ENCODE measurements around the gene AKT1S1. TPM values are rescaled to one million over a fixed set of nuclear protein-coding genes. Genes with fewer than 3 reads are reported as not detected.

The AKT1S1 gene
- total RNA-seq, 2 experiments from 2014 or later = 15.1 to 15.8 TPM

- Mint-ChIP-seq H3K27me3 (no peaks in the 10 kb centered on the region), H3K36me3 (ENCODE audit: low read depth) (peaks cover 33% of the 10 kb centered on the region), H3K27ac (no peak overlapping the region), H3K9me3 (no peaks in the 10 kb centered on the region), H3K4me3 (no peak overlapping the region), H3K4me1 (ENCODE audit: low read depth) (peaks cover 10% of the 10 kb centered on the region)
- Histone ChIP-seq H3K27me3 (ENCODE audit: control insufficient read depth in 1 of 2, insufficient read depth in 2 of 2, low read length in 2 of 2) (no peaks in the 10 kb centered on the region), H3K36me3 (ENCODE audit: insufficient read depth, low read length) (peaks cover 54% of the 10 kb centered on the region), H3K4me1 (ENCODE audit: insufficient read depth, low read length) (peaks cover 20% of the 10 kb centered on the region), H3K4me3 (ENCODE audit: low read length) (no peak overlapping the region), H3K27ac (ENCODE audit: low read depth in 1 of 2, low read length in 2 of 2) (no peak overlapping the region), H3K9me3 (ENCODE audit: control insufficient read depth in 1 of 2, insufficient read depth in 1 of 2, low read length in 2 of 2) (peaks cover 0 to 3% of the 10 kb centered on the region in 2 experiments)
- TF ChIP-seq, protein P1, sequence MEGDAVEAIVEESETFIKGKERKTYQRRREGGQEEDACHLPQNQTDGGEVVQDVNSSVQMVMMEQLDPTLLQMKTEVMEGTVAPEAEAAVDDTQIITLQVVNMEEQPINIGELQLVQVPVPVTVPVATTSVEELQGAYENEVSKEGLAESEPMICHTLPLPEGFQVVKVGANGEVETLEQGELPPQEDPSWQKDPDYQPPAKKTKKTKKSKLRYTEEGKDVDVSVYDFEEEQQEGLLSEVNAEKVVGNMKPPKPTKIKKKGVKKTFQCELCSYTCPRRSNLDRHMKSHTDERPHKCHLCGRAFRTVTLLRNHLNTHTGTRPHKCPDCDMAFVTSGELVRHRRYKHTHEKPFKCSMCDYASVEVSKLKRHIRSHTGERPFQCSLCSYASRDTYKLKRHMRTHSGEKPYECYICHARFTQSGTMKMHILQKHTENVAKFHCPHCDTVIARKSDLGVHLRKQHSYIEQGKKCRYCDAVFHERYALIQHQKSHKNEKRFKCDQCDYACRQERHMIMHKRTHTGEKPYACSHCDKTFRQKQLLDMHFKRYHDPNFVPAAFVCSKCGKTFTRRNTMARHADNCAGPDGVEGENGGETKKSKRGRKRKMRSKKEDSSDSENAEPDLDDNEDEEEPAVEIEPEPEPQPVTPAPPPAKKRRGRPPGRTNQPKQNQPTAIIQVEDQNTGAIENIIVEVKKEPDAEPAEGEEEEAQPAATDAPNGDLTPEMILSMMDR (IDR thresholded peaks at IDR 0.05) = no peak
- intact Hi-C loops (cut with DNase I, micrococcal nuclease) = no loop called here
- DNase-seq = no peak
- ChIA-PET CTCF (no interaction called here), POLR2A (interaction anchor here (1.0 to 1.4 kb wide), 2 partner anchors 9 to 11 kb away, joined by 3 to 5 read pairs; no protein-coding TSS in a partner anchor)
- no peak for ATAC-seq (ENCODE audit: poor library complexity)
Measured at GRCh38 chr19:49857061-49857837, 19.9 kb downstream of the AKT1S1 start.

DNA sequence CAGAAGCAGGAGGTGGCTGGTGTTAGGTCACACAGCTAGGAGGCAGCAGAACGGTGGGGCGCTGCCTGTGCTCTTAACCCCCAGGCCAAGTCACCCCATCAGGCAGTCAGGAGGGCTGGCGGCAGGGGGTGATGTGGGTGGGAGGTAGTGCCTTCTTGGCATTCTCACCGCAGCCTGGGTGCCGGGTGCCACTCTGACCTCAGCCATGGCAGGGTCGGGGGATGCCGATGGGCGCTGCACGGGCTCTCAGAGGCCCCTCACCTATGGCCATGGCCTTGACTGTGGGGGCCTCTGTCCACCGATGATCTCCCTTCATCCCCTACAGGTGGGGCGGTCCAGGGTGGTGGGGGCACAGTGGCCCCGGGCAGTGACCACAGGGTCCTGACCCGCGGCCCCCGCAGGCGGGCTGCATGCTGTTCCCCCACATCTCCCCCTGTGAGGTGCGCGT lies 20.6 kb downstream of the AKT1S1 start:
- Histone ChIP-seq H3K9me3 (ENCODE audit: control insufficient read depth in 1 of 2, insufficient read depth in 1 of 2, low read length in 2 of 2) (peaks cover 0 to 3% of the 10 kb centered on the region in 2 experiments), H3K4me3 (ENCODE audit: low read length) (no peak overlapping the region), H3K4me1 (ENCODE audit: insufficient read depth, low read length) (peaks cover 26% of the 10 kb centered on the region), H3K27me3 (ENCODE audit: control insufficient read depth in 1 of 2, insufficient read depth in 2 of 2, low read length in 2 of 2) (no peaks in the 10 kb centered on the region), H3K36me3 (ENCODE audit: insufficient read depth, low read length) (peaks cover 49% of the 10 kb centered on the region), H3K27ac (ENCODE audit: low read depth in 1 of 2, low read length in 2 of 2) (no peak overlapping the region)
- no peak overlapping the region for H3K27ac Mint-ChIP-seq
- no peaks in the 10 kb centered on the region for H3K27me3 Mint-ChIP-seq
- ChIA-PET CTCF (no interaction called here), POLR2A (no interaction called here)
- no peak for DNase-seq
- H3K36me3 Mint-ChIP-seq (ENCODE audit: low read depth) = peaks cover 38% of the 10 kb centered on the region
- peaks cover 14% of the 10 kb centered on the region for H3K4me1 Mint-ChIP-seq (ENCODE audit: low read depth)
- intact Hi-C loops (cut with DNase I, micrococcal nuclease) = no loop called here
- no peak overlapping the region for H3K4me3 Mint-ChIP-seq
- ATAC-seq (ENCODE audit: poor library complexity) = no peak
- TF ChIP-seq, protein P1 (IDR thresholded peaks at IDR 0.05) = no peak
- H3K9me3 Mint-ChIP-seq = no peaks in the 10 kb centered on the region

- peaks cover 44% of the 10 kb centered on the region for H3K36me3 ChIP-seq (ENCODE audit: insufficient read depth, low read length)
- no peak for DNase-seq
Measured at GRCh38 chr19:49855676-49856573, 21.2 kb downstream of the AKT1S1 start.

More at GRCh38 chr19:49855676-49856573, 21.2 kb downstream of the AKT1S1 start:
- Mint-ChIP-seq H3K27ac (peak overlapping the region; percentile 44), H3K4me3 (peak overlapping the region; percentile 68), H3K27me3 (no peaks in the 10 kb centered on the region), H3K4me1 (ENCODE audit: low read depth) (peaks cover 14% of the 10 kb centered on the region), H3K36me3 (ENCODE audit: low read depth) (peaks cover 34% of the 10 kb centered on the region), H3K9me3 (no peaks in the 10 kb centered on the region)
- CTCF ChIA-PET = no interaction called here
- intact Hi-C loops (cut with DNase I, micrococcal nuclease) = no loop called here
- no peaks in the 10 kb centered on the region for H3K27me3 ChIP-seq (ENCODE audit: control insufficient read depth in 1 of 2, insufficient read depth in 2 of 2, low read length in 2 of 2)
- TF ChIP-seq, protein P1 (IDR thresholded peaks at IDR 0.05) = no peak
- POLR2A ChIA-PET = interaction anchor here (1.6 kb wide), 1 partner anchor 14 kb away, joined by 3 read pairs; no protein-coding TSS in a partner anchor
- ATAC-seq (ENCODE audit: poor library complexity) = no peak
- H3K4me1 ChIP-seq (ENCODE audit: insufficient read depth, low read length) = peaks cover 26% of the 10 kb centered on the region
- no peak overlapping the region for H3K27ac ChIP-seq (ENCODE audit: low read depth in 1 of 2, low read length in 2 of 2)
- no peak overlapping the region for H3K4me3 ChIP-seq (ENCODE audit: low read length)
- H3K9me3 ChIP-seq (ENCODE audit: control insufficient read depth in 1 of 2, insufficient read depth in 1 of 2, low read length in 2 of 2) = peaks cover 0 to 3% of the 10 kb centered on the region in 2 experiments
